GM21619 (cell line): ENCODE measurements around the gene NDUFS2.

Experiments
- ATAC-seq: cut with Tn5 transposase; IDR thresholded peaks from one replicate; pipeline ENCODE4 v1.9.1; 2021; ENCODE audit not compliant: unreplicated experiment

The NDUFS2 gene

DNA sequence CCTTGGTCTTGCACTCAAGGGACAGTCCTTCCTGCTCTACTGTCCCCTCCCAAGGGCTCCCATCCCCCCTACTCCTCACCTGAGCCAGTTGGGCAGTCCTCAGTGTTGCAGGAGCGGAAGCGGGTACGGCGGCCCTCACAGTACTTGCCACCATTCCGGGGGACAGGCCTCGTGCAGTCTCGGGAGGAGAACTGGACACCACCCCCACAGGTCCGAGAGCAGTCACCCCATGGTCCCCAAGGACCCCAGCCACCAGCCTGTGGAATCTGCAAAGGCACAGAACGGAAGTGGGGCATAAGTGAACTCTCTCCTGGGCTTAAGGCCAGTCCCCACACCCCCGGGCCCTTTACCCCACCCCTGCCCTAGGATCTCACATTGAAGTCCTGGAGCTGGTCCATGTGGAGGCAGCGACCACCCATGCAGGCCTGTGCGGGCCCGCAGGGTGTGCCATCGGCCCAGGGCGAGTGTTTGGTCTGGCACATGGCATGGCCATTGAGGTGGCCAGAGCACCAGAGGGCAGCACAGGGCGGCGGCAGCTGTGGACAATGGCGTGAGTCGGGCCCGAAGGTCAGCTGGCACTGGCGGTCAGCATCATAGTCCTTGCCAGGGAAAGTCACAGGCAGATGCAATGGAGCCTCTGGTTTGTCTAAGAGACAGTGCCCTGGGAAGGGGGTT, 8.5 kb upstream of the NDUFS2 start:
- no peak for ATAC-seq

DNA sequence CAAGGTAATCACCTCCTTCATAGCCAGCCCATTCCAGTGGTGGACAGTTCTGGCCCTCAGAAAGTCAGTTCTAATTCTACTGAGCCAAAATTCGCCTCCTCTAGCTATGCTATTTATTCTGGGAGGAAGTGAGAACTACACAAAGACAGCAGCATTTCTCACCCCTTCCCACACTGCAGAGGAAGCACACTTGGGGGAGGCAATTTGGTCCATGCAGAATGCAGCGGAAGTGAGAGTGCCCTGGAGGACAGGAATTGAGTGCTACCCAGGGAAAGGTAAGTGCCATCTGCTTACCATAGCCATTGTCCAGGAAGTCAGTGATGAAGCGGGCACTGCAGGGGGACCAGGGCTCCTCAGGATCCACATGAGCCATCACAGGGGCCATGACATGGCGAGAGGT, 7.0 kb upstream of the NDUFS2 start:
- ATAC-seq: no peak

DNA sequence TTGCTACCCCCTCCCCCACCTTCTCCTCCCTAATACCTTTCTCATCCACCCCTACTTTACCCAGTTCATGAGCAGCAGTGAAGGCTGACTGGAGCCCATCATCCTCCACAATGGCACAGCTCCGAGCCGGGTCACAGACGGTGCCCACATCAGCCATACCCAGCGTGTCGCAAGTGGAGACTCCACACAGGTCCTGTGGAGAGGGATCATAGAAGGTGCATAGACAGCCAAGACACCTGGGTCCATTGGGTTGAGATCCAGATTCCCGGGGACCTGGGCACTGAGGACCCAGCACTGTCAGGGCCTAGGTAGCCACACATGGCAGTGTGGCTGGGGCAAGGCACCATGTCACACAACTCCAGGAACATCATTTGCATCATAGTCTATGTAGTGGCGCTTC, 6.1 kb upstream of the NDUFS2 start:
- ATAC-seq: no peak

DNA sequence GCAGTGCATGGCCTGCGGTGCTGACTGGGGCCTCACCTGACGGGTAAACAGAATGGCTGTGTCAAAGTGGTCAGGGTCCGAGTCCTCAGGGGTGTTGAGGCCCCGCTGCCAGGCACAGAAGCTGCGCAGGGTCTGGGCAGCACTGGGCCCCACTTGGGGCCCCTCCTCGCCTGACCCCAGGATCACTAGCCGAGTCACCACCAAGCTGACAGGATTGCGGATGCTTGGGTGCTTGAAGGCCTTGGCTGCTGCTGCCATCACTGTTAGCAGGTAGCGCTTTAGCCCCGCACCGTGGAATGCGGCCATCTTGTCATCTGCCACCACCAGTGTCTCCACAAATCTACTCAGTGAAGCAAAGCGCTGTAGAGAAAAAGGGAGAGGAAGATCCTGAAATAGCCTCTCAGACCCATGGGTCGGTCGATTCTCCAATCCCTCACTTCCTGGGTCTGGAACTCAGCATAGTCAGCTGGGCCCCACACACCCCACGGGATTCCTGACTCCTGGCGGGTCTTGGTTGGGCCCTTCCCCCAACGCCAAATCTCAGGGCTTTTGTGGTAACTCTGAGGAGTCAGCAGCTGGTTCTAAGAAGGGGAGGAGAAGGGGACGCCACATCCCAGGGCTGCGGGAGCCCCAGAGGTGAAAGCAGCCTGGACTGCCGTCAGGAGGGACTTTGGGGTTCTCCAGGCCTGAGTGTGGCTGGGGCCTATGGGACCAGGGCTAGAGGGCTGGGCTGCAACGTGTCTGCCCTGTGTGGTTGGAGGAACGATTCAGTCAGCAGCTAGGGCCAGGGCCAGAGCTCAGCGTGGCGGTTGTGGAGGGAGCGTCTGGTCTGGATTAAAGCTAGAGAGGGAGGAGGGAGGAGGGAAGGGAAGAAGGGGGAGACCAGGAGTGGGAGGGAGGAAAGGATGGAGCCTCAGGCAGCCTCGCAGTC, 5.4 kb upstream of the NDUFS2 start:
- no peak for ATAC-seq

DNA sequence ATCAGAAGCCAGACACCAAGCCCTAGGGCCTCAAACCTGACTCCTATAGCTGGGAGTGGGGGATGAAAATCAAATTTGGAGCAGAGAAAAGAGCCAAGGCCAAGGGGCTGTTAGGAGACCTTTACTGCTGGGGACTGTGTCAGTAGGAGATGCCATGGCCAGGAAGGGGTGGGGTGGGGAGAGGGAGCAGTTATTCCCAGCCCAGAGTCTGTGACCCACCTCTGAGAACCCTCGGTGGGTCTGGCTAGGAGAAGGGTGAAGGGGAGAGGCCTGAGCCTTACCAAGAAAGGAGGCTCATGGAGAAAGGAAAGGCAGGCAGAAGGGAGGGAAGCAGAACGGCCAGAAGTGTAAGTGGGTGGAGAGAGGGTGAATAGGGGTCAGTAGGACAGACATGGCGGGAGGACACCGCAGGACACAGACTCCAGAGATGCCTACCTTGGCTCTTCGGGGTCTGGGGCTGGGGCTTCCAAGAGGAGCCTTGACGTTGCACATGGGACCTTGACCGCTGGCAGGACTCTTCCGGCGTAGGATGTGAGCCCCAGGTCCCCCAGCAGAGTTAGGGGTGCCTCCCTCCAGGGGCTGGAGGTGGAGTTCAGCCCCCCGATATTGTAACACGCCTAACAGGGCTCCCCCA, 4.5 kb upstream of the NDUFS2 start:
- no peak for ATAC-seq

DNA sequence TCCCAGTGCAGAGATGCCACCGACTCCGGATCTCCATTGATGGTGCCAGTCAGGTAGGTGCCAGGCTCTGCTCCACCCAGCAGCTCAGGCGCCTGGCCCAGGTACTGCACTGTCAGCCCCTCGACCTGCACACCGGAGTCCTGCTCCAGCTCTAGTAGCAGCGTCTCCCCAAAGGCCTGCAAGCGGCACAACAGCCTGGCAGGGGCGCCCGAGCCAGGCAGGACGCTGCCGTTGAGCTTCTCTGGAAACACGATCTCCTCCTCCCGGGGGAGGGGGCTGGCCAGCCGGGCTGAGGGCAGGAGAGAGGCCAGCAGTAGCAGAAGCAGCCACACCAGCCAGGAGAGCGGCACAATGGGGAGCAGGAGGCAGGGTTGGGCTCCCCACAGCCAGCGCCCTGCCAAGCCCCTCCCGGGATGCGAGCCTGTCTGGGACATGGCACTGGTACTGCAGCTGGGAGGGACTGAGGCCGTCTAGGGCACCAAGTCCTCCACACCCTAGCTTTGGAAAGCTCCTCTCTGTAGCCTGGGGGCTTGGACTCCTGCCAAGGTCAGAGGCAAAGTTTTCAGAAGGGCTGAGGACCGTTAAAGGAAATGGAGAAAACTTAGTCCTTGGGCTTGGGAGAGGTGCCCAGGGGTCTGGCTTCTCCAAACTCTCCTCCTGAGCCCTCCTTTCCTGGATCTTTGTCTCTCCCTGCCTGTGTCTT, 3.8 kb upstream of the NDUFS2 start:
- no peak for ATAC-seq

DNA sequence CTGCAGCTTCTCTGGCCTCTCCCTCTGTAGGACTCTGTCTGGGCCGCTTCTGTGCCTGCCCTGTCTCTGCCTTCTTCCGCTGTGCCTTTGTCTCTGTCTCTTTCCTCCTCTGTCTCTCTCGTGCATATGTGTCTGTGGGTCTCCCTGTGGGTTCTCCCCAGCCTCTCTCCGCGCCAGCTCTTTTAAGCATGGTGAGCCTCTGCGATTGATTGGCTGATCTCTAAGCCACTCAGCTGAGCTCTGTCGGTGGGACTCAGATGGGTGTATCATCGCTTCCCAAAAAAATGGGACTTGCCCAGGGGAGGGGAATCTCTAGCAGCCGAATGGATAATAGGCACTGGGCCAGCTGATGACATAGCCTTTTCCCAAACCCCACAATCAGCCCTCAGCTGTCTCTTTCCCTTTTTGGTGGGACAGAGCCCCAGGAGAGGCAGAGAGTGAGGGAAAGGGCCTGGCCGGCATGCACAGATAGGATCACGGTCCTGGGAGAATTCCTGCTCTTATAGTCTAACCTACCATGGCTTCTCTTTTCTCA, 3.2 kb upstream of the NDUFS2 start, which contains the start of gene ADAMTS4:
Gene ADAMTS4, minus strand, starts transcription at position 158 of the 535 bp plus-strand sequence. CDS start 427 bp downstream, outside the sequence.
- ATAC-seq: no peak

DNA sequence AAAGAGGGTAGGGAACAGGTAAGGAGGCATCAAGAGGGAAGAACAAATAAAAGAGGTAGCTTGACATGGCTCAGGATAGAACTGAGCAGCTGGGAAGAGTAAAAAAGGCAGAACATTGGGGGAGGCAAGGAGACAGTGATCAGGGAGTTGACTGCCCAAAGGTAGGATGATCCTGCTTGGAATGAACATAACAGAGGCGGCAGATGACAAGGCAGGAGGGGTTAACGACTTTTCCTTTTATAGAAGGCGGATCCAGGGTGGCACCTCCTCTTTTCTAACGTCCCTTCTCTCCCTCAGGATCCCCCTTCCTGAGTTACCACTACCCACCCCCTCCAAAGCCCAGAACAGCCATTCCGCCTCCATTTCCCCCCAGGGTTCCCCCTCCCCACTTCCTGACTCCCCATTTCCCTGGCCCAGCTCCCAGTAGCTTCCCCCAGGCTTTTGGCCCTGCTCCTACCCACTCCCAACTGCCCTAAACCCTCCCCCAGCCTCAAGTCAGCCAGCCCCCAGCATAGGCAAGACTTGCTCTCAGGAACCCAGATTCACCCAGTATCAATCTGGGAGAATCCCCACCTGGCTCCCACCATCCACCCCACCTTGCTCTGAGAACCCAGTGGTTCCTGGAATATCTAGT, 2.5 kb upstream of the NDUFS2 start:
- no peak for ATAC-seq

DNA sequence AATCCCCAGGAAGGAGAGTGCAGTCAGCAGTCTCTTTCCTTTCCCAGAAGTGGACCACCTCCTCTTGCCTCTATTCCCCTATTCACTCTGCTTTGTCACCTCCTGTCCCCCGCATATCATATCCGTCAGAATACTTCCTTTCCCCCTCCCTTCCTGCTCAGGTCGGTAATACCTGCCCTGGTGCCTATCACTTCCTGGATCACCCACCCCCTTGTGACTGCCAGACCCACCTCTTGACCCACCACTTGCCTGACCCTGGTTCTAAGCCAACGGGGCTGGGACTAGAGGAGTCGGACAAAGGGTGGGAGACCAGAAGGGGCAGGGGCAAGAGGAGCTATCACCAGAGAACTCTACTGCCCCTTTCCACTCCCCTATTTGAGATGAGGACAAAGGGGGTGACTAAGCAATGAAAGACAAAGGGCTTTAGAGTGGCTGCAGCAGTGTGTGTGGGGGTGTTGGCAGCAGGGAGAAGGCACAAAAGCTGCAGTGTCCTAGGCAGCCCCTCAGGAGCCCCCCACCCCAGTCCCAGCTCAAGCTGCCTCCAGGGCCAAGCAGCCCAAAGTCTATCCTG, 1.7 kb upstream of the NDUFS2 start:
- ATAC-seq: no peak

DNA sequence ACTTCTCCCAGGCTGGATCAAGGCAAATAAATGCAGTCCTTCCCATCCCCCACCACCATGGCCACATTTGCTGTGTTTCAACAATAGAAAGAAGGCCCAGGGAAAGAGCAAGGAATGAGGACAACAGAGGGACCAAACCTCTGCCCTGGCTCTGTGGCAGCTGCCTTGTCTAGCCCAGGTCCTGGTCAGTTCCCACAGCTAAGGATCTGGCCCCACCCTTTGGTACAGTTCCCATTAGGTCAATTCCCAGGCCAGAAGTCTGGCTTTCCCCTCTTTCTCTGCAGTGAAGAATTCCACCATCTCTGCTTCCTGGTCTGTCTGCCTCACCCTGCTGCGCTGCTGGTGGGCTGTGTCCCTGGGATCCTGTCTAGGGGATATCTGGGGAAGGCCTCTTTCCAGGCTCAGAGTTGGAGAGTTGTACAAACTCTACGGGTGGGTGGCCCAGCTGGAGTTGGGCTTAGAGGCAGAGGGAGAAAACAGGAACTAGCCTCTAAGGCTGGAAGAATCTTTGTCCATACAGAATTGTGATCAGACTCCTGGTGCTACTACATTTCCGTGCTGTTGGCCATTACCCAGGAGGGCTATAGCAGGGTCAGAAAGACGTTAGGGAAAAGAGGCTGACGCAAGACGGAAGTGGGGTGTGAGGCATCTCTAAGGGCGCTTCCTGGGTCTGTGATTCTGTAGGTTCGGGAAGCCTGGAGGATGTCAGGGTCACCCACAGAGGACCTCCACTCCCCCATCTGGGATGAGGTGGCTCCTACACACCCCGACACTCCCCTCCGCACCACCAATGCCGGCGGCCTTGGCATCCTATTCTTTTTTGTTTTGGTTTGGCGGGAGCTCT, 953 bp upstream of the NDUFS2 start:
- ATAC-seq: no peak

DNA sequence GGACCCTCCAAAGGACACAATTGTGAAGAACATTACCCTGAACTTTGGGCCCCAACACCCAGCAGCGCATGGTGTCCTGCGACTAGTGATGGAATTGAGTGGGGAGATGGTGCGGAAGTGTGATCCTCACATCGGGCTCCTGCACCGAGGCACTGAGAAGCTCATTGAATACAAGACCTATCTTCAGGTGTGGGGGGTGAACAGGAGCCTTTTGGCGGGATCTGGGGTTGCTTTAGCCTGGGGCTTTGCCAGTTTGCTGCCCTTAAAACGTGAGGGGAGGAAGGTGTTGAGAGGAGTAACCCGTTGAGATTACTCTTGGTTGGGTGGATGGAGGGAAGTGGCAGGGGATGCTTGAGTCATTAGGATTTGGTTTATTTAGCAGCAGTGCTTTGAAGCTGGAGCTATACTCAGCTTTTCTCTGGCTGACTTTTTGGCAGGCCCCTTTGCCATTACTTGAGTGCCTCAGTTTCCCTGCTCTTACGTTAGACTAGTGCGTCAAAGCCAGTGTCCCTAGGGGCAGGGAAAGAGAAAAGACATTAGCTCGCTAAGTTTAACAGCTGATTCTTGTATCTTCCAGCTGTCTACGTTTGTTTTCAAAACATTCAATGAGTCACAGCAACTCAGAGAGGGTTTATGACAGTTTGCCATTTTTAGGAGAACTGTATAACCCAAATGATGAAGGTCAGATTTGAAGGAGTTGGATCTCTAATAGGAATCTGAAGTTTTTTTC, 4.4 kb downstream of the NDUFS2 start:
- no peak for ATAC-seq

DNA sequence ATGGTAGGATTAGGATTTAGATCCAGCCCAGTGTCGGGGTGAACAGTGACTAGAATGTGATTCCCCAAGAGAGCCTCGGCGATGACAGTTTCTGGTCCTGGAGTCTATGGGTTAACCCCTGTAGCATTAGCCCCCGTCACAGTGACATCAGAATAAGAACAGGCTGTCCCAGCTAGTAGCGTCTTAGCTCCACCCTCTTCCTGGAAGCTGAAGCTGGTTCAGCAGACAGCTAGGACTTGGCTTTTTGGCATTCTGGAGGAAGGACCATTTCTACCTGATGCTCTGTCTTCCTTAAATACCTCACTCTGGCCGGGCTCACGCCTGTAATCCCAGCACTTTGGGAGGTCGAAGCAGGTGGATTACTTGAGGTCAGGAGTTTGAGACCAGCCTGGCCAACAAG, 5.0 kb downstream of the NDUFS2 start:
- no peak for ATAC-seq

DNA sequence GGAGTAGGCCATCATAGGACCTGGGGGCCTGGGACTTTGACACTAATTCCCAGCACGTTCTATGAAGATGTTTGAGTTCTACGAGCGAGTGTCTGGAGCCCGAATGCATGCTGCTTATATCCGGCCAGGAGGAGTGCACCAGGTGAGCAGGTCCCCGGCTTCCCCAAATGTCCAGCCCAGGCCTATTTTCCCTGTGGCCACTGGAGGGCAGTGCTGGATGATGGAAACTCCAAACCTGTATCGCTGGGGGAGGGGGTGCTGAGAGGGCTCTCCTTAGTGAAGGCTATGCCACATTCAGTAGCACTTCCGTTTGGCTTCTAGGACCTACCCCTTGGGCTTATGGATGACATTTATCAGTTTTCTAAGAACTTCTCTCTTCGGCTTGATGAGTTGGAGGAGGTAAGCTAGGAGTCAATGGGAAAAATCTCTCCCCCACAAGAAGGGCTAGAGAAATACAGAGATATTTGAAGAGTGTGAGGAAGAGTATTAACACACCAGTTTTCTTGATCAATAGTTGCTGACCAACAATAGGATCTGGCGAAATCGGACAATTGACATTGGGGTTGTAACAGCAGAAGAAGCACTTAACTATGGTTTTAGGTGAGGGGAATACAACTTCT, 7.7 kb downstream of the NDUFS2 start:
- ATAC-seq: no peak

DNA sequence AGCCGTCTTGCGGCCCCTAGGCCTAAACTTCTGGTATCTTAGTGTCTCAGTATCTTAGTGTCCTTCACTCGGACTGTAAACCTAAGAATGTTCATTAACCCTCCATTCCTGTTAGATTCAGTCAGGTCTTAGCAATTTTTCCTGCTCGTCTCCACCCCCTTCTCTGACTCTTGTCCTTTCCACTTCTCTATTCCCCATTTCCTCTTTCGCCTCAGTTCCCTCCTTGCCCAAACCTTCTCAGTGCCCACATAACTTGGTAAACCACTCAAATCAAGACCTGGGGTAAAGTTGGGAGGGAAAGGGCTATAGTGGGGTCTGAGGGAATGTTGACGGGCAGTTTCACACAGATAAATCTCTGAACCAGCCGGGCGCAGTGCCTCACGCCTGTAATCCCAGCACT, 12.2 kb downstream of the NDUFS2 start:
- ATAC-seq: no peak

DNA sequence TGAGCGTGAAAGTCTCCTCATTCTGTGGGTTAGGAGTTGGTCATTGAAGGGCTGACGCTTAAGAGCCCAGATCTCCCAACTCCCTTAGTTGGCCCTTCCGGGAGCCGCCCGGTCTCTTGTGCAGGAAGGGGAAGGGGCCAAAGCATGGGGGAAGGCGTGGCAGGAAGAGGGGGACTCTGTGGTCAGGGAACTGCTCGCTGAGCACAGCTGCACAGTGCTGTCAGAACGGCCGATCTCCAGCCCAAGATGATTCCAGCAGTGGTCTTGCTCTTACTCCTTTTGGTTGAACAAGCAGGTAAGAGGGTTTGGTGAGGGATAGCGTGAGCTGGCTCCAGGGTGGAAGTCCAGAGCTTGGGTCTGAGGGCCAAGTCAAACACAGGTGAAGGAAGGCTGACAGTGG, 12.9 kb downstream of the NDUFS2 start, which contains the start of gene FCER1G:
Gene FCER1G, plus strand, starts transcription at position 220 of the 400 bp plus-strand sequence. Its CDS starts 27 bp downstream, at position 247.
- no peak for ATAC-seq

DNA sequence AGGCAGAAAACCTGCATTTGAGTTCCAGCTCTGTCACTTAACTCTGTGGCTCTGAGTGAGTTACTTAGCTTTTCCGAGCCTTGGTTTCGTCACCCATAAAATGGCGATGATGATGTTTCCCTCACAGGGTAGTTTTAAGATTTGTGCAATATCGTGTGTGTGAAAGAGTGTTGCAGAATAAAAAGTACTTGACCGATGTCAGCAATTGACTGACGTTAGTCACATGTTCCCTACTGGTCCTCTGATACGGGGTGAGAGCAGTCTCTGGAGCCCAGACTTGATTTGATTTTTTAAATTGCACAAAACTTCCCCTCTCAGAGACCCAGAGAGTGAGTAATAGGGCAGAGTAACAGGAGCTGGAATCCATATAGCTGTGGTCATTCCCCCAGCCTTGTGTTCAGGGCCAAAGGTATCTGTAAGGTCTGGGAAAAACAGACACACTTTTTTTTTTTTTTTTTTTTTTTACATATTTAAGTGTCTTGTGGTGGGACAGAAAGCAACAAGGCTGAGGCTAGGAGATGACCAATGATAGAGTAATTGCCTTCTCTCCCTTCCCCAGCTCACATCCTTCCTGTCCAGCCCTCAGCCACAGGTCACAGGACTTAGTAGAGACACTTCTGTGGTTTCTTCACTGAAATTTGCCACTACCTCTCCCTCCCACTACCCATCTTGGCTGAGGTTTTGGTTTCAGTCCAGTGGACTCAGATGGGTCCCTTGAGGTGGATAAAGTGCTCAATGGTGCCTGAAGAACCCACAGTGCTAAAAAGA, 15.0 kb downstream of the NDUFS2 start:
- peak; percentile 88 for ATAC-seq

DNA sequence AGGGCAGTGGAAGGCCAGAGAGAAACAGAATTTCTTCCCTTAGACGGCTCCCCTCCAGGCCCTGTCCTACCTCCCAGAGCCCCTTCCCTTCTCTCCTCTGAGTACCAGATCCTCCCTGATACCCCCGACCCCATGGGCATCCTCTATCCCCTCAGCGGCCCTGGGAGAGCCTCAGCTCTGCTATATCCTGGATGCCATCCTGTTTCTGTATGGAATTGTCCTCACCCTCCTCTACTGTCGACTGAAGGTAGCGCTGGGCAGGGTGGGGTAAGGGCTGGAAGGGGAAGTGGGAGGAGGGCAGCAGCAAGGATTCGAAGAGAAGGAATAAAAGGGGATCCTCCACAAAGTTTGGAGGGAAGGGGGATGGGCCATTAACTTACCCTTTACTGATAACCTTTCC, 15.7 kb downstream of the NDUFS2 start:
- ATAC-seq: no peak
